ENCODE results near the gene RASSF8. TPM values are rescaled to one million over a fixed set of nuclear protein-coding genes. Genes with fewer than 3 reads are reported as not detected.

RASSF8 gene
- total and polyA plus RNA-seq, 2 donors (not counting 3 experiments of a cell fraction or from before 2014, with no cell fraction given), result 11.1 to 59.3 TPM

DNA sequence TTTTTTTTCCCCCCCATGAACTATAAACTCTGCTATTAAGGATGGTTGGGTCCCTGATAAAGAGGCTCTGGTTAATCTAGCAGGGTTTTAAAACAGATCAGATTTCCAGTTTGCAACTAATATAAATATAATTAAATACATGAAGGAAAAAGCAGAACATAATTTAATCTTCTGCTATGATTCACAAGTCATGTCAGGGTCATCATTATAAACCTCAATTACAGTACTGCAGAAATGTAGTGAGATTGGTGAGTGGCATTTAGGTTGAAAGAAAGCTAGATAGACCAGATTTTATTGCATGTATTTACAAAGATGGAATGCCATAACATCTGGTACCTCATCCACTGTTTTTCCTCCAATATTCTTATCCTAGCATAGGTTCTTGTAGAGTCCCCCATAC lies 14.5 kb upstream of the RASSF8 start:
- H3K9me1 ChIP-seq (replicated peaks; ENCODE audit: control insufficient read depth, extremely low read depth, insufficient read depth, low read length), result no peaks in the 10 kb centered on the region
- no peak overlapping the region for H2AFZ ChIP-seq (ENCODE audit: low read depth, low read length)
- dilution Hi-C loops (cut with MboI; ENCODE audit: extremely low pct_ligation_motif_present, low sequenced_read_pairs) (no loop called here), intact Hi-C loops (cut with micrococcal nuclease) (no loop called here)
- no peak overlapping the region for H3K4me3 ChIP-seq (replicated peaks in 1 of 3; ENCODE audit: insufficient read depth in 1 of 3, low read depth in 1 of 3, low read length in 3 of 3)
- POLR2A ChIA-PET, result interaction anchor here (0.7 kb wide), 1 partner anchor 14 kb away, joined by 3 read pairs; the partner anchor contains the start of gene RASSF8
- no peak overlapping the region for H3K4me2 ChIP-seq (ENCODE audit: insufficient read depth, low read length)
- no peaks in the 10 kb centered on the region for H4K20me1 ChIP-seq (replicated peaks; ENCODE audit: control insufficient read depth, extremely low read depth, insufficient read depth, low read length)
- H3K36me3 ChIP-seq (ENCODE audit: control insufficient read depth in 2 of 2, extremely low read depth in 1 of 2, insufficient read depth in 2 of 2, low read length in 2 of 2), result no peaks in the 10 kb centered on the region
- H3K27me3 ChIP-seq (ENCODE audit: control insufficient read depth in 2 of 2, insufficient read depth in 2 of 2, low read length in 2 of 2), result no peaks in the 10 kb centered on the region
- H3K9me3 ChIP-seq (replicated peaks; ENCODE audit: control insufficient read depth, insufficient read depth, low read length), result no peaks in the 10 kb centered on the region
- CTCF ChIA-PET, result no interaction called here
- BruUV-seq (replicated peaks), result no TSS peak
- no peak overlapping the region for H3K9ac ChIP-seq (replicated peaks; ENCODE audit: extremely low read depth, insufficient read depth, low read length)
- DNase-seq (ENCODE audit: low read depth, low spot score), result no peak
- no peaks in the 10 kb centered on the region for H3K79me2 ChIP-seq (ENCODE audit: control insufficient read depth, insufficient read depth, low read length)
- no peaks in the 10 kb centered on the region for H3K4me1 ChIP-seq (ENCODE audit: control insufficient read depth, extremely low read depth, insufficient read depth, low read length)
- no peak for FAIRE-seq
- H3K27ac ChIP-seq (ENCODE audit: insufficient read depth, low read depth, low read length), result no peak overlapping the region
- TF ChIP-seq EZH2 (IDR thresholded peaks at IDR 0.05; ENCODE audit: borderline replicate concordance, low read depth, low read length, severe bottlenecking) (no peak), GATA2 (IDR thresholded peaks at IDR 0.05; ENCODE audit: insufficient read depth, insufficient read length, low read depth, low read length) (no peak), FOS (IDR thresholded peaks at IDR 0.05; ENCODE audit: borderline replicate concordance, insufficient read depth, low read length) (no peak), POLR2AphosphoS5 (IDR thresholded peaks at IDR 0.05; ENCODE audit: insufficient read depth, low read depth, low read length) (no peak), MYC (IDR thresholded peaks at IDR 0.05; ENCODE audit: low read depth, low read length) (no peak), JUN (IDR thresholded peaks at IDR 0.05; ENCODE audit: borderline replicate concordance, insufficient read depth, insufficient read length, low read depth) (no peak), POLR2A (IDR thresholded peaks at IDR 0.05; ENCODE audit: low read depth, low read length) (no peak)
- TF ChIP-seq, protein P1, sequence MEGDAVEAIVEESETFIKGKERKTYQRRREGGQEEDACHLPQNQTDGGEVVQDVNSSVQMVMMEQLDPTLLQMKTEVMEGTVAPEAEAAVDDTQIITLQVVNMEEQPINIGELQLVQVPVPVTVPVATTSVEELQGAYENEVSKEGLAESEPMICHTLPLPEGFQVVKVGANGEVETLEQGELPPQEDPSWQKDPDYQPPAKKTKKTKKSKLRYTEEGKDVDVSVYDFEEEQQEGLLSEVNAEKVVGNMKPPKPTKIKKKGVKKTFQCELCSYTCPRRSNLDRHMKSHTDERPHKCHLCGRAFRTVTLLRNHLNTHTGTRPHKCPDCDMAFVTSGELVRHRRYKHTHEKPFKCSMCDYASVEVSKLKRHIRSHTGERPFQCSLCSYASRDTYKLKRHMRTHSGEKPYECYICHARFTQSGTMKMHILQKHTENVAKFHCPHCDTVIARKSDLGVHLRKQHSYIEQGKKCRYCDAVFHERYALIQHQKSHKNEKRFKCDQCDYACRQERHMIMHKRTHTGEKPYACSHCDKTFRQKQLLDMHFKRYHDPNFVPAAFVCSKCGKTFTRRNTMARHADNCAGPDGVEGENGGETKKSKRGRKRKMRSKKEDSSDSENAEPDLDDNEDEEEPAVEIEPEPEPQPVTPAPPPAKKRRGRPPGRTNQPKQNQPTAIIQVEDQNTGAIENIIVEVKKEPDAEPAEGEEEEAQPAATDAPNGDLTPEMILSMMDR (IDR thresholded peaks at IDR 0.05; ENCODE audit: extremely low read depth in 1 of 2, insufficient read depth in 1 of 2, low read depth in 1 of 2, low read length in 2 of 2), result no peak
- TF ChIP-seq, protein P2, sequence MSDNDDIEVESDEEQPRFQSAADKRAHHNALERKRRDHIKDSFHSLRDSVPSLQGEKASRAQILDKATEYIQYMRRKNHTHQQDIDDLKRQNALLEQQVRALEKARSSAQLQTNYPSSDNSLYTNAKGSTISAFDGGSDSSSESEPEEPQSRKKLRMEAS (IDR thresholded peaks at IDR 0.05; ENCODE audit: insufficient read depth, insufficient read length), result no peak

Data from endothelial cell of umbilical vein (primary cell).